ENCODE data around the gene PLPPR2.
"Not testable (repeated sequence)": the region's sequence is repeated elsewhere in the genome, so short reads cannot be mapped to it uniquely, and the experiment has no call there.

PLPPR2 gene, protein sequence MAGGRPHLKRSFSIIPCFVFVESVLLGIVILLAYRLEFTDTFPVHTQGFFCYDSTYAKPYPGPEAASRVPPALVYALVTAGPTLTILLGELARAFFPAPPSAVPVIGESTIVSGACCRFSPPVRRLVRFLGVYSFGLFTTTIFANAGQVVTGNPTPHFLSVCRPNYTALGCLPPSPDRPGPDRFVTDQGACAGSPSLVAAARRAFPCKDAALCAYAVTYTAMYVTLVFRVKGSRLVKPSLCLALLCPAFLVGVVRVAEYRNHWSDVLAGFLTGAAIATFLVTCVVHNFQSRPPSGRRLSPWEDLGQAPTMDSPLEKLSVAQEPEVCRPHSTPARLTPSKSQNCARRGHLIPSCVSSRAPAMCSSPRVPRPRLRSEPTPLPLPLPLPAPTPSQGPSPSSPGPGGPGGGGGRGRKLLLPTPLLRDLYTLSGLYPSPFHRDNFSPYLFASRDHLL

DNA sequence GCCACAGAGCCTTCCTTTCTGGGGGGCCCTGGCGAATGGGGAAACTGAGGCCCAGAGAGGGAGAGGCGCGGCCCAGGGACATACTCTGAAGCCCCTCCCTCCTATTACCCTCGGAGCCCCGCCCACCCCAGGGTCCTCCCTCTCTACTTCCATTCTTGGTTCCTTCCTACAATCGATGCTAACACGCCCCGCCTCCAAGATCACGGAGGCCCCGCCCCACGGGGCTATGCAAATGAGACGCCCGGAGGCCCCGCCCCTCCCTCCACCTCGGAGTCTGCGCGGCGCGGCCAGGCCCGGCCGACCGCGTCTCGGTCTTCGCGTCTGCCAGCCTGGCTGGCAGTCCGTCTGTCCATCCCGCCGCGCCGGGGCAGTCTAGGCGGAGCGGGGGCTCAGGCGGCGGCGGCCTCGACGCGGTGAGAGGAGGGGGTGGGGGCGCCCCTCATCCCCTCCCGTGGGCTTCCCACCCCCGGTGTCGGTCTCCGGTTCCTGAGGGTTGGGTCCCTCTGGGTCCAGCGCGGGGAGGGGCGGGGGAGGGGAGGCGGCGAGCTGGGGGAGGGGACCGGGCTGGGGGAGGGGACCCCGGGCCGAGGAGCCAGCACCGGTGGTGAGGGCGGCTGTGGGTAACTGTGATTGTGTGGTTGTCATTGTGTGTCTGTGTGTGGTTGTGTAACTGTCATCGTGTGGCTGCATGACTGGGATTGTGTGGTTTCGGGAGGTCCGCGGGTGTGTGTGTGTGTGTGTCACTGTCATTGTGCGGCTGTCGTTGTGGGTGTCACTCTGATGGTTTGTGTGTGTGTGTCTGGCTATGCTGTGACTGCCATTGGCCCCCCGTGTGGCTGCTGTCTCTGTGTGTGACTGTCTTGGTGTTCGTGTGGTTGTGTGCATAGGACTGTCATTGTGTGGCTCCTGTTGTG, at the start of gene PLPPR2:
PLPPR2 (plus strand) TSS at position 273 of the 914 bp plus-strand sequence. CDS start 2,242 bp downstream, outside the sequence.
- intact Hi-C loops (cut with DNase I): no loop called here

DNA sequence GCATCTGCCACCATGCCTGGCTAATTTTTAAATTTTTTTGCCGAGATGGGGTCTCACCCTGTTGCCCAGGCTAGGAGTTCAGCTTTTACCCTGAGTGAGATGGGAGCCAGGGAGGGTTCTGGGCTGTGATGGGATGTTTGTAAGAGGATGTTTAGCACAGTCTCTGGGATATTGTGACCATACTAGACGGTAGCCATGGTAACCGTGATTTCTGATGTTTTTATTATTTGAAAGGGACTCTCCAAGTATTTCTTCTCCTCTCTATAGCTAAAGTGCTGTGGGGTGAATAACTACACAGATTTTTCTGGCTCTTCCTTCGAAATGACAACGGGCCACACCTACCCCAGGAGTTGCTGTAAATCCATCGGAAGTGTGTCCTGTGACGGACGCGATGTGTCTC, 48.9 kb upstream of the PLPPR2 start:
- no peak for DNase-seq
- intact Hi-C loops (cut with DNase I): no loop called here

More for the DNA sequence above, at the start of gene PLPPR2:
- peak; percentile 87 to 97 (median 93) for DNase-seq

DNA sequence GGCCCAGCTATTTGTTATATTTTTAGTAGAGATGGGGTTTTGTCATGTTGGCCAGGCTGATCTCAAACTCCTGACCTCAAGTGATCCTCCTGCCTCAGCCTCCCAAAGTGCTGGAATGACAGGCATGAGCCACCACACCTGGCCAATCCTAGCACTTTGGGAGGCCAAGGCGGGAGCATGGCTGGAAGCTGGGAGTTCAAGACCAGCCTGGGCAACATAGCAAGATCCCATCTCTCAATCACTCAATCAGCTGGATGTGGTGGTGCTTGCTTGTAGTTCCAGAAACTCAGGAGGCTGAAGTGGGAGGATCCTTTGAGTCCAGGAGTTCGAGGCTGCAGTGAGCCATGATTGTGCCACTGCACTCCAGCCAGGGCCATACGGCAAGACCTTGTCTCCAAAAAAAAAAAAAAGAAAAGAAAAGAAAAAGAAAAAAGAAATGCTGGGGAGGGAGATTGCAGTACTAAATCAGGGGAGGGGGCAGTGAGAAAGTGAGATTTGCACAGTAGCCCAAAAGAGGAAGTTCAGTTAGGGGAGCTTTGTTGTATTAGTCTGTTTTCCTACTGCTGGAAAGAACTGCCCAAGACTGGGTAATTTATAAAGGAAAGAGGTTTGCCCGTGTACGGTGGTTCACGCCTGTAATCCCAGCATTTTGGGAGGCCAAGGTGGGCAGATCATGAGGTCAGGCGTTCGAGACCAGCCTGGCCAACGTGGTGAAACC, 34.8 kb upstream of the PLPPR2 start:
- DNase-seq; intact Hi-C loops (cut with DNase I): not testable (repeated sequence)

DNA sequence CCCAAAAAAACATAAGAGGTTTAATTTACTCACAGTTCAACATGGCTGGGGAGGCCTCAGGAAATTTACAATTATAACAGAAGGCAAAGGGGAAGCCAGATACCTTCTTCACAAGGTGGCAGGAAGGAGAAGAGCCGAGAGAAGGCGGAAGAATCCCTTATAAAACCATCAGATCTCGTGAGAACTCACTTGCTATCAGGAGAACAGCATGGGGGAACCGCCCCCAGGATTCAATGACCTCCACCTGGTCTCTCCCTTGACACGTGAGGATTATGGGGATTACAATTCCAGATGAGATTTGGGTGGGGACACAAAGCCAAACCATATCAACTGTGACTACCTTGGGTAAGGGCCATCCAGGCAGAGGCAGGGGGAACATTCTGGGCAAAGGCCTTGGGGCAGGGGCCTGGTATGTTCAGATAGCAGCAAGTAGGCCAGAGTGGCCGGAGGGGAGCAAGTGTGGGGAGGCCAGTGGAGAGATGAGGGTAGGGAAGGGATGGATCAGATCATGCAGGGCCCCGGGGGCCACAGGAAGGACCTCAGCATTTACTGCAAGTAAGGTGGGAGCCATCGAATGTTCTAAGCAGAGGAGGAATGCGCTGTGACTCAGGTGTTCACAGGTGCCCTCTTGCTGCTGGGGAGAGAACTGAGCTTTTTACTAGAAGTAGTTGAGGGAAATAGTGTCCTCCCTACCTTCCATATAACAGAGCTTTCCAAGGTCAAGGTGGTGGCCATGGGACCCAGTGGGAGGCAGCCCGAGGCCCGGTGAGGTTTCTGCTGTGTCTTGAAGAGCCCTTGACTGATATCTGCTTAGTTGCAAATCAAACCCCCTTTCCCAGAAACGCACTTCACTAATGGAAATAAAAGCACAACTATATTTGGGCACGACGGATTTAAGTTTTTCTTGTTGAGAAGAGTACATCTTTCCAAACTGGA, 33.8 kb upstream of the PLPPR2 start:
- intact Hi-C loops (cut with DNase I): no loop called here
- DNase-seq: no peak

DNA sequence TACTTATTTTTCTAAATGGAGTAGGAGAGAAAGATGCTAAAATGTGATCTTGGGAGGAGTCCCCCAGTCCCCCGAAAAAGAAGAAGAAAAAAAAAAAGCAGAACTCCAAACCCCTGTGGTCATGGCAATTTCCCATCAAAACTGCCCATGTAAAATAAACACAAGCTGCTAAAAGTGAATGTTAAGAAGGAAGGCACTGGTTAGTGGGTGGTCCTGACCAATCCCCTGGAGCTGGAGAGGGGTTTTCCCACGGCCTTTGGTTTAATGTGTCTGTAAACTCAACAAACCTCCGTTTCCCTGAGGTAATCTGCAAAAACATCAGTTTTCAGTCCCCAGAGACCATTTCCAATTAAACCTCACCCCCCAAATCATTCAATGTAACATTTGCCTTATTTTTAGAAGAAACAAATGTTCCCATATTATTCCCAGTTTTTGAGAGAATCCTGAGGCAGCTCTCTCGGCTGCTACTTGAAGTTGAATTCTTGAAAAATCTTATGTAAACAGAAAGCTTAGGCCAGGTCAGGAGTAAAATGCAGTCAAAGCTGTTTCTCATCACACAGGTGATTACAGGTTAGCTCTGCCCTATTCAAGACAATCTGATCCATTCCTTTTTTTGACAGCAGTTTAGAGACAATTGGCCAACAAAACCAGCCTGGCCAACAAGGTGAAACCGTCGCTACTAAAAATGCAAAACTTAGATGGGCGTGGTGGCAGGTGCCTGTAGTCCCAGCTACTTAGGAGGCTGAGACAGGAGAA, 32.8 kb upstream of the PLPPR2 start:
- DNase-seq: no peak
- intact Hi-C loops (cut with DNase I): no loop called here

DNA sequence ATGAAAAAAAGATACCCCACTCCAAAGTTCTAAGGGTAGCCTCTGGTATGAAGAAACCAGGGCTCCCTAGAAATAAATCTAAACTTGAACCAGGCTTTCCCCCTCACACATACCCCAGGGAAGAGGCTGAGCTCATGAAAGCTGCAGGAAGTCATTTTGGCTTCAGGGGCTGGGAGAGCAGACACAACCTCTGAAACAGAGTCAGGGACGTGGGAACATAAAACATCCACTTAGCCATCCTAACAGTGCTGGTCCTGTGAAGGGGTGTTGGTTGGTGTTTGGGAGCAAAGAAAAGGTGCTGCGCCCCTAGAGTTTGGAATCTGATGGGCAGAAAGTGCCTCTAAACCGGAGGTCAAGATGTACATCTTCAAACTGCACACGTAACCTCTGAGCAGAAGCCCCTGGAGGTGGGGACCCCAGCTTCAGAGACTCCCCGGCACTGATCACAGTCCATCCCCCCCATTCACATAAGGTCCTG, 31.6 kb upstream of the PLPPR2 start:
- intact Hi-C loops (cut with DNase I): no loop called here

DNA sequence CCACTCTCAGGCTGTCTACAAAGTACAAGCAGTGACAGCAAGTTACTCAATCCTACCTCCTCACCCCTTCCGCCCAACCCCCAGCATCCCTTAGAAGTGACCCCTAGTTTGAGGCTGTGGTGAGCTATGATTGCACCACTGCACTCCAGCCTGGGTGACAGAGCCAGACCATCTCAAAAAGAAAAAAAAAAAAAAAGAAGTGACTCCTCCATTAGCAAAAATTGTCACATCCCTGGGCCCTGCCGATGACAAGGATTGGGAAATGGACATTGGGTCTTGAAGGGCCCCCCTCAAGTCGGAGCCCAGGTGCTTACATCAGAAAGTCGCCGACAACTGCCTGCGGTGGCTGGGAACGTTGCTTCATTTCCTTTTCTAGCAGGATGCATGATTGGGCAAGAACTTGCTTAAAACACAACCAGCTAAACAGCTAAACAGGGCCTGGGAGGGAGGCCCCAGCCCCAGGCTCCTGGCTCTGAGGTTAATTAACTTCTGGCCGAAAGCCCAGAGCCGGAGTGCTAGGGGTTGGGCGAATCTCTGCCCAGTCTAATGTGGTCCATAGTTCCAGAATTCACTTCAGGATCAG, 31.1 kb upstream of the PLPPR2 start:
- peak; percentile 22 to 85 (median 60) for DNase-seq
- intact Hi-C loops (cut with DNase I): no loop called here

More for the DNA sequence above, 31.6 kb upstream of the PLPPR2 start:
- no peak for DNase-seq

DNA sequence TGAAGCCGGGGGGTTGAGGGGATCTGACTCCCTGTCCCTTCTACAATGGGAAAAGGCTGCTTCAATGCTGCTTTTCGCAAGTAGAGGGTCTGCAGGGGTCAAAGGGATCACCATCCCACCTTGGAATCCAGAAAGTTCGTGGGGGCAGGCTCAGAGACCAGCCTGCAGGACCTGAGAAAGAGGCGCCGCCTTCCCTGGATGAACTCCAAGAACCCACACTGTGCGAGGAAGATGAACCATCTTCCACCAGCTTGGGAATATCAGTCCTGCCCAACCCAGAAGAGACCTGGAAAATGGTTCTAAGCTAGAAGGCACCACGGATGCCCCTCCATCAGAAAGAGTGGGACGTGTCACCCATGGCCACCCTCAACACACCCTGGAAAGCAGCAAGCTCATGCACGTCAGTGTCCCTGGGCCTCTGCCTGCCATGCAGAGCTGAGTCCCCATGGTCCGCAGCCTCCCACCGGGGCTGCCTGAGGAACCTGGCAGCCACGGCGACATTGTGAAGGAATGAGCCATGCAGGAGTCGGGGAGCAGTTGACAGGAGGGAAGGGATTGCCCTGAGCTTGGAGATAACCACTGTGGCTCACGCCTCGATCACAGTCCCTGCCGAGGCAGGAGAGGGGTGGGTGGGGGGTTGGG, 30.4 kb upstream of the PLPPR2 start:
- intact Hi-C loops (cut with DNase I): no loop called here
- no peak for DNase-seq

DNA sequence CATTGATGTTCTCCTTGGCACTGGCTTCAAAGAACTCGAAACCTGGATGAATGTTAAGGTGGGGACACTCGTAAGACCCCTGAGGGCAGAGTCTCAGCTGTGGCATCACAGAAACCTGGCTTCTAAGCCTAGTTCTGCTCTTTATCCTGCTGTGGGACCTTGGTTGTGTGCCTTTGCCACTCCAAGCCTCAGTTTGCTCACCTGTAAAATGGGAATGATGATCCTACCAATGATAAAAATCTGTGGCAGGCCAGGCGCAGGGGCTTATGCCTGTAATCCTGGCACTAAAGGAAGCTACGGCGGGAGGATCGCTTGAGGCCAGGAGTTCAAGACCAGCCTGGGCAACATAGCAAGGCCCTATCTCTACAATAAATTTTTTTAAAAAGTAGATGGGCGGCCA, 29.7 kb upstream of the PLPPR2 start:
- intact Hi-C loops (cut with DNase I): no loop called here
- DNase-seq: no peak

DNA sequence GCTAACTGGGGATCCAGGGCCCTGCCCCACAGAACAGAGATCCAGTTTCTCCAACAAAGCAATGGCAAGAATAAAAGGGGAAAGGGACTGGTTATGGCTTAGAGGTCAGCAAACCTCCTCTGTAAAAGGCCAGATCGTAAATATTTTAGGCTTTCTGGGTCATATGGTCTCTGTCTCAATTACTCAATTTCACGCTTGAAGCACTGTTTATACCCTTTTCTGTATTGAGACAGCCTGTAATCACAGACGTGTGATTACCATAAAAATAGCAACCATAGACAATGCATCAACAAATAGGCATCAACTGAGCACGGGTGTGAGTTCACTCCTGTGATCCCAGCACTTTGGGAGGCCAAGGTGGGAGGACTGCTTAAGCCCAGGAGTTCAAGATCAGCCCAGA, 25.1 kb upstream of the PLPPR2 start:
- no peak for DNase-seq
- intact Hi-C loops (cut with DNase I): no loop called here

DNA sequence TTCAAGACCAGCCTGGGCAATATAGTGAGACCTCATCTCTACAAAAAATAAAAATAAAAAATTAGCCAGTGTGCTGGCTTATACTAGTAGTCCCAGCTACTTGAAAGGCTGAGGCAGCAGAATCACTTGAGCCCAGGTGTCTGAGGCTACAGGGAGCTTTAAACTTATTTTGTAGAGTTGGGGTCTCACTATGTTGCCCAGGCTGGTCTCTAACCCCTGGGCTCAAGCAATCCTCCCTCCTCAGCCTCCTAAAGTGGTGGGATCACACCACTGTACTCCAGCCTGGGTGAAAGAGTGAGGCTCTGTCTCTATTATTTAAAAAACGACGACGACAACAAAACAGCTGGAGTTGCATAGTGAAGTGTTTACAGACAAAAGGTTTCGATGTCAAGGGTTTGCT, 23.7 kb upstream of the PLPPR2 start:
- intact Hi-C loops (cut with DNase I): no loop called here
- DNase-seq: no peak

DNA sequence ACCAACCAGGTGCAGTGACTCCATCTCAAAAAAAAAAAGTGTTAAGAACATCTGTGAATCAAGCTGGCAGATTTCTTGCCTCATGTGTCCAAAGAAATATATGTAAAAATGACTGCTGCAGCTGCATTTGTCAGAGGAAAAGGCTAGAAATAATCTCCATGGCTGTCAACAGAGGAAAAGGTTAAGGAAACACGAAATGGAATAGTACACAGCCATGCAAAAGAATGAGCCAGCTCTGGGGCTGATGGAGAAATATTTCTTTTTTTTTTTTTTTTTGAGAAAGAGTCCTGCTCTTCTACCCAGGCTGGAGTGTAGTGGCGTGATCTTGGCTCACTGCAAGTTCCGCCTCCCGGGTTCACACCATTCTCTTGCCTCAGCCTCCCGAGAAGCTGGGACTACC, 22.4 kb upstream of the PLPPR2 start:
- no peak for DNase-seq
- intact Hi-C loops (cut with DNase I): no loop called here

DNA sequence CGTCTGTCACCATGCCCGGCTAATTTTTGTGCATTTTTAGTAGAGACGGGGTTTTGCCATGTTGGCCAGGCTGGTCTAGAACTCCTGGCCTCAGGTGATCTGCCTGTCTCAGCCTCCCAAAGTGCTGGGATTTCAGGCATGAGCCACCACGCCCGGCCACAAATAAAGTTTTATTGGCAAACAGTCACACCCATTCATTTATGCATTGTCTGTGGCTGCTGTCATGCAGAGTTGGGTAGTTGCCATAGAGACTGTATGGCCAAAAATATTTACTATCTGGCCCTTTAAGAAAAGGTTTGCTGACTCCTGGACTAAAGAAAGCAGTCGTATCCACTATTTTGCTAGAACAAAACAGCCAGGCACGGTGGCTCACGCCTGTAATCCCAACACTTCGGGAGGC, 21.4 kb upstream of the PLPPR2 start:
- DNase-seq; intact Hi-C loops (cut with DNase I): not testable (repeated sequence)

DNA sequence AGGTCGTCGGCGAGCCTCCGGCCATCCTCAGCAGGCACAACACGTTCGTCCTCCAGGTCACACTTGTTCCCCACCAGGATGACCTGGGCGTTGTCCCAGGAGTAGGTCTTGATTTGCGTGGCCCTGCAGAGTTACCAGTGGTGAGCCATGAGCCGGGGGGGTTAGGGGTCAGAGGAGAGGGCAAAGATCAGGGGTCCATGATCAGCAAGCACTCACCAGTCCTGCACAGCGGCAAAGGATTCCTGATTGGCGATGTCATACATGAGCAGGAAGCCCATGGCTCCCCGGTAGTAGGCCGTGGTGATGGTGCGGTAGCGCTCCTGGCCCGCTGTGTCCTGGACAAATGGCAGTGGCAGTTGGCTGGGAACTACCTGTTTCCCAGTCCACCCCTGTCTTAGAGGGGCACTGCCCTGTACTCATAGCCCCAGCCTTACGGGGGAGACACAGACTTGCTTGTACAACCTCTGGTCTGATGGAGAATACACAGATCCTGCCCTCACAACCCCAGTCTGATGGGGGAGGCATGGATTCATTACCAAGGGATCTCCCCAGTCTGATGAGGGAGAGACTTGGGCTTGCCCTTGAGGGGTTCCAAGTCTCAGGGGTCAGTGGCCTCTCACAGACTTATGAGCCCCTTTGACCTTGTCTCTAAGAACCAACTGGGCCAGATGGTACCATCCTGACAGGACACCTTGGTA, 19.6 kb upstream of the PLPPR2 start:
- no peak for DNase-seq
- intact Hi-C loops (cut with DNase I): no loop called here

DNA sequence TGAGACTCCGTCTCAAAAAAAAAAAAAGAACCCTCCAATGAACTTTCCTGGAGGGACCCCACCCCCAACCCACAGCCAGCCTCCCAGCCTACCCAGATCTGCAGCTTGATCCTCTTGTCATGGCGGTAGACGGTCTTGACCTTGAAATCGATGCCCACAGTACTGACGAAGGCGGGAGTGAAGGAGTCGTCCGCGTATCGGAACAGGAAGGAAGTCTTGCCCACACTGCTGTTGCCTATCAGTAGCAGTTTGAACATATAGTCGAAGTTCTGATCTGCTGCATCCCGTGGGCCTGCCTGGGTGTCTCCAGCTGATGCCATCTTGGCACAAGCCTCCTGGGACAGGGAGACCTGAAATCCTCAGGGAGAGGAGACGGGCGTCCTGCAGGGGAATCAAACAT, 18.2 kb upstream of the PLPPR2 start:
- DNase-seq: no peak
- intact Hi-C loops (cut with DNase I): no loop called here

DNA sequence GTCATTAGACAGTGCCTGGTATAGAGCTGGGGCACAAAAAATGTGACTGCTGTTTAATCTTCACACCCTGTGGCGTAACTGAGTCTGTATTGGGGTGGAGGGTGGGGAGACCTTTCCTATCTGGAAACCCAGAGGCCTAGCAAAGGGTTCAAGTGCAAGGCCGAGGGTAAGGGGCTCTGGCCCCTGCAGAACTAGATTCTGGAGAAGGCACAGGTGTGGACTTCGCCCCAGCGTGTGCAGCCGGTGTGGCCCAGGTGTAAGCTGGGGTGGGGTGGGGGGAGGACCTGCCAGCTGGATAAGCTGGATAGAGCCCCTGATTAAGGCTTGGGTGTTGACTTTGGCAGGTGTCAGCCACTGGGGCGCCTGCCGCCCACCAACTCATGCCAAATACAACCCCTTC, 17.1 kb upstream of the PLPPR2 start:
- intact Hi-C loops (cut with DNase I): no loop called here
- no peak for DNase-seq
